HG03103 (cell line): Measurements from ENCODE around the gene PNKP.

Experiments used
- ATAC-seq: cut with Tn5 transposase; IDR thresholded peaks from one replicate; pipeline ENCODE4 v1.9.1; 2021; ENCODE audit warnings: low read depth; ENCODE audit not compliant: unreplicated experiment

The PNKP gene

GRCh38 chr19:49847731-49848696, 19.4 kb downstream of the PNKP start:
- ATAC-seq, result no peak

GRCh38 chr19:49846408-49846807, 21.0 kb downstream of the PNKP start:
- no peak for ATAC-seq

GRCh38 chr19:49845414-49845813, 22.0 kb downstream of the PNKP start:
- ATAC-seq, result no peak

GRCh38 chr19:49844138-49845095, 23.0 kb downstream of the PNKP start:
- ATAC-seq, result no peak

- no peak for ATAC-seq
Observed at GRCh38 chr19:49843265-49843664, 24.1 kb downstream of the PNKP start.

- ATAC-seq, result no peak
Observed at GRCh38 chr19:49840736-49841249, 26.6 kb downstream of the PNKP start.

GRCh38 chr19:49840321-49840720, 27.1 kb downstream of the PNKP start:
- no peak for ATAC-seq

- ATAC-seq, result no peak
Observed at GRCh38 chr19:49839713-49840112, 27.7 kb downstream of the PNKP start.

- ATAC-seq, result no peak
Observed at GRCh38 chr19:49838885-49839588, 28.3 kb downstream of the PNKP start.

- no peak for ATAC-seq
Observed at GRCh38 chr19:49837425-49837824, 30.0 kb downstream of the PNKP start.

GRCh38 chr19:49837009-49837310, 30.4 kb downstream of the PNKP start:
- ATAC-seq, result no peak

- ATAC-seq, result no peak
Observed at GRCh38 chr19:49836176-49837008, 31.0 kb downstream of the PNKP start.

GRCh38 chr19:49835562-49835961, 31.8 kb downstream of the PNKP start:
- no peak for ATAC-seq

GRCh38 chr19:49833599-49833998, 33.8 kb downstream of the PNKP start:
- no peak for ATAC-seq

GRCh38 chr19:49832556-49832955, 34.8 kb downstream of the PNKP start:
- ATAC-seq, result no peak

- ATAC-seq, result no peak
Observed at GRCh38 chr19:49831592-49831991, 35.8 kb downstream of the PNKP start.

GRCh38 chr19:49830766-49831165, 36.6 kb downstream of the PNKP start:
- ATAC-seq, result no peak

- ATAC-seq, result no peak
Observed at GRCh38 chr19:49829721-49830120, 37.7 kb downstream of the PNKP start.

- ATAC-seq, result no peak
Observed at GRCh38 chr19:49829200-49829599, 38.2 kb downstream of the PNKP start.

- no peak for ATAC-seq
Observed at GRCh38 chr19:49827034-49827433, 40.3 kb downstream of the PNKP start.
